ENCODE measurements around the gene C2CD4C.

C2CD4C gene

GRCh38 chr19:371501-372168 lies 37.3 kb downstream of the C2CD4C start:
- no peak for TF ChIP-seq TAF1 (IDR thresholded peaks at IDR 0.05; ENCODE audit: borderline replicate concordance, insufficient read depth, low read length)
- no peak for TF ChIP-seq FOXP2 (optimal IDR thresholded peaks at IDR 0.05; ENCODE audit: borderline replicate concordance, extremely low read depth, extremely low read length, insufficient read depth)

GRCh38 chr19:370641-371330 lies 38.2 kb downstream of the C2CD4C start:
- no peak for TF ChIP-seq REST (IDR thresholded peaks at IDR 0.05; ENCODE audit: insufficient read depth in 1 of 2, low read depth in 2 of 2, low read length in 2 of 2)
- TF ChIP-seq SIN3A (IDR thresholded peaks at IDR 0.05; ENCODE audit: borderline replicate concordance, insufficient read depth, low read length), result no peak
- TF ChIP-seq TAF1 (IDR thresholded peaks at IDR 0.05; ENCODE audit: borderline replicate concordance, insufficient read depth, low read length), result no peak
- TF ChIP-seq POLR2AphosphoS5 (IDR thresholded peaks at IDR 0.05; ENCODE audit: low read depth, low read length), result no peak
- no peak for TF ChIP-seq FOXP2 (optimal IDR thresholded peaks at IDR 0.05; ENCODE audit: borderline replicate concordance, extremely low read depth, extremely low read length, insufficient read depth)

GRCh38 chr19:369876-370275 lies 39.1 kb downstream of the C2CD4C start:
- TF ChIP-seq TAF1 (IDR thresholded peaks at IDR 0.05; ENCODE audit: borderline replicate concordance, insufficient read depth, low read length) (no peak), SIN3A (IDR thresholded peaks at IDR 0.05; ENCODE audit: borderline replicate concordance, insufficient read depth, low read length) (no peak), REST (IDR thresholded peaks at IDR 0.05; ENCODE audit: insufficient read depth in 1 of 2, low read depth in 2 of 2, low read length in 2 of 2) (no peak), FOXP2 (optimal IDR thresholded peaks at IDR 0.05; ENCODE audit: borderline replicate concordance, extremely low read depth, extremely low read length, insufficient read depth) (no peak), POLR2AphosphoS5 (IDR thresholded peaks at IDR 0.05; ENCODE audit: low read depth, low read length) (no peak)

- TF ChIP-seq POLR2AphosphoS5 (IDR thresholded peaks at IDR 0.05; ENCODE audit: low read depth, low read length) (no peak), REST (IDR thresholded peaks at IDR 0.05; ENCODE audit: insufficient read depth in 1 of 2, low read depth in 2 of 2, low read length in 2 of 2) (no peak), FOXP2 (optimal IDR thresholded peaks at IDR 0.05; ENCODE audit: borderline replicate concordance, extremely low read depth, extremely low read length, insufficient read depth) (no peak), TAF1 (IDR thresholded peaks at IDR 0.05; ENCODE audit: borderline replicate concordance, insufficient read depth, low read length) (no peak), SIN3A (IDR thresholded peaks at IDR 0.05; ENCODE audit: borderline replicate concordance, insufficient read depth, low read length) (no peak)
Observed at GRCh38 chr19:369256-369655, 39.7 kb downstream of the C2CD4C start.

- TF ChIP-seq SIN3A (IDR thresholded peaks at IDR 0.05; ENCODE audit: borderline replicate concordance, insufficient read depth, low read length), result no peak
- no peak for TF ChIP-seq FOXP2 (optimal IDR thresholded peaks at IDR 0.05; ENCODE audit: borderline replicate concordance, extremely low read depth, extremely low read length, insufficient read depth)
- TF ChIP-seq POLR2AphosphoS5 (IDR thresholded peaks at IDR 0.05; ENCODE audit: low read depth, low read length), result no peak
- no peak for TF ChIP-seq REST (IDR thresholded peaks at IDR 0.05; ENCODE audit: insufficient read depth in 1 of 2, low read depth in 2 of 2, low read length in 2 of 2)
- TF ChIP-seq TAF1 (IDR thresholded peaks at IDR 0.05; ENCODE audit: borderline replicate concordance, insufficient read depth, low read length), result no peak
Observed at GRCh38 chr19:368630-369024, 40.3 kb downstream of the C2CD4C start.
